HepG2 (cell line): ENCODE measurements around the gene EPC1. TPM values are rescaled to one million over a fixed set of nuclear protein-coding genes. Genes with fewer than 3 reads are reported as not detected.

ENCODE experiments used
- GZF1 ChIP-seq: sonication (generic); formaldehyde crosslinking; IDR thresholded peaks from 2 replicates; pipeline ENCODE4 v1.5.1; 2020; ENCODE audit warnings: mild to moderate bottlenecking, missing genetic modification reagents
- HDAC6 ChIP-seq: fragments of 200-600 bp; sonication (generic); IDR thresholded peaks from 2 replicates; pipeline ENCODE4 v1.7.0; 2017; ENCODE audit warnings: mild to moderate bottlenecking, antibody characterized with exemption, low read length, low read depth
- HOXA7 ChIP-seq: sonication (generic); formaldehyde crosslinking; IDR thresholded peaks from 2 replicates; pipeline ENCODE4 v1.8.1; 2022; ENCODE audit warnings: mild to moderate bottlenecking, missing genetic modification reagents, moderate library complexity
- KDM4B ChIP-seq: sonication (generic); formaldehyde crosslinking; IDR thresholded peaks from 2 replicates; pipeline ENCODE4 v1.4.0; 2020; ENCODE audit warnings: missing genetic modification reagents
- NFAT5 ChIP-seq: sonication (generic); formaldehyde crosslinking; IDR thresholded peaks from 2 replicates; pipeline ENCODE4 v1.4.0; 2020; ENCODE audit warnings: missing genetic modification reagents
- NR2F2 ChIP-seq: IDR thresholded peaks from 2 replicates; pipeline ENCODE4 v1.6.1; 2012; ENCODE audit warnings: low read depth, inconsistent platforms, borderline replicate concordance
- PRDM15 ChIP-seq: sonication (generic); formaldehyde crosslinking; IDR thresholded peaks from 2 replicates; pipeline ENCODE4 v1.4.0; 2020; ENCODE audit warnings: missing genetic modification reagents
- SNAI1 ChIP-seq: sonication (generic); formaldehyde crosslinking; IDR thresholded peaks from 2 replicates; pipeline ENCODE4 v1.5.0; 2020; ENCODE audit warnings: mild to moderate bottlenecking, missing genetic modification reagents, borderline replicate concordance
- TCF7L2 ChIP-seq: IDR thresholded peaks from 2 replicates; pipeline ENCODE4 v1.6.1; 2011; ENCODE audit warnings: mild to moderate bottlenecking, low read depth, low read length, moderate library complexity
- ZFAT ChIP-seq: sonication (generic); formaldehyde crosslinking; conservative IDR thresholded peaks from 2 replicates; pipeline ENCODE4 v1.8.1; 2023; ENCODE audit warnings: missing genetic modification reagents, inconsistent platforms
- ZNF253 ChIP-seq: sonication (generic); formaldehyde crosslinking; IDR thresholded peaks from 2 replicates; pipeline ENCODE4 v1.8.0; 2022; ENCODE audit warnings: mild to moderate bottlenecking, missing genetic modification reagents, borderline replicate concordance
- ZNF263 ChIP-seq: sonication (generic); formaldehyde crosslinking; IDR thresholded peaks from 2 replicates; pipeline ENCODE4 v1.4.0; 2020; ENCODE audit warnings: missing genetic modification reagents
- ZNF329 ChIP-seq: sonication (generic); formaldehyde crosslinking; IDR thresholded peaks from 2 replicates; pipeline ENCODE4 v1.9.0; 2021; ENCODE audit warnings: low read depth, mild to moderate bottlenecking, missing genetic modification reagents
- ZNF383 ChIP-seq: sonication (generic); formaldehyde crosslinking; IDR thresholded peaks from 2 replicates; pipeline ENCODE4 v1.4.0; 2020; ENCODE audit warnings: missing genetic modification reagents, mild to moderate bottlenecking, borderline replicate concordance
- polyA plus RNA-seq, 8 experiments: library from polyadenylated mRNA; depleted of rRNA in 3 of 8; stranded (reverse) in 7 of 8; unstranded in 1 of 8; fragments of >200 nt; fragmentation: Illumina TruSeq in 4 of 8; extraction: Trizol in 4 of 8; gene quantifications; 2 replicates each; pipeline versions ENCODE4 v1.2.1 to v1.2.3, GENCODE V29; 2011 to 2016; ENCODE audit warnings: low read depth in 4 of 8, missing spikeins in 1 of 8, mixed read lengths in 1 of 8; ENCODE audit not compliant: insufficient read depth in 1 of 8
- total RNA-seq, 5 experiments: library from RNA; depleted of rRNA; stranded (reverse); fragments of >200 nt; fragmentation: Illumina TruSeq; extraction: Trizol; gene quantifications; 2 replicates each; pipeline ENCODE4 v1.2.3, GENCODE V29; 2016; ENCODE audit warnings: low read depth in 1 of 5
- TF ChIP-seq, protein P1 (sequence below), 2 experiments: sonication (generic) in 1 of 2; formaldehyde crosslinking in 1 of 2; IDR thresholded peaks; 2 replicates each; pipeline versions ENCODE4 v1.4.0 to v1.6.1; 2016 to 2020; ENCODE audit warnings: borderline replicate concordance in 1 of 2, low read depth in 1 of 2, mild to moderate bottlenecking in 1 of 2, missing genetic modification reagents in 1 of 2

The EPC1 gene
- total and polyA plus RNA-seq, 2 of the 13 experiments (the other 11 are each of a cell fraction or from before 2014, with no cell fraction given): 28.7 to 44.2 TPM

GRCh38 chr10:32346551-32347362 is at the start of gene EPC1 (continued):
- TF ChIP-seq, protein P1, sequence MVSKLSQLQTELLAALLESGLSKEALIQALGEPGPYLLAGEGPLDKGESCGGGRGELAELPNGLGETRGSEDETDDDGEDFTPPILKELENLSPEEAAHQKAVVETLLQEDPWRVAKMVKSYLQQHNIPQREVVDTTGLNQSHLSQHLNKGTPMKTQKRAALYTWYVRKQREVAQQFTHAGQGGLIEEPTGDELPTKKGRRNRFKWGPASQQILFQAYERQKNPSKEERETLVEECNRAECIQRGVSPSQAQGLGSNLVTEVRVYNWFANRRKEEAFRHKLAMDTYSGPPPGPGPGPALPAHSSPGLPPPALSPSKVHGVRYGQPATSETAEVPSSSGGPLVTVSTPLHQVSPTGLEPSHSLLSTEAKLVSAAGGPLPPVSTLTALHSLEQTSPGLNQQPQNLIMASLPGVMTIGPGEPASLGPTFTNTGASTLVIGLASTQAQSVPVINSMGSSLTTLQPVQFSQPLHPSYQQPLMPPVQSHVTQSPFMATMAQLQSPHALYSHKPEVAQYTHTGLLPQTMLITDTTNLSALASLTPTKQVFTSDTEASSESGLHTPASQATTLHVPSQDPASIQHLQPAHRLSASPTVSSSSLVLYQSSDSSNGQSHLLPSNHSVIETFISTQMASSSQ (IDR thresholded peaks at IDR 0.05; ENCODE audit: low read depth): no peak
- TF ChIP-seq, protein P1 (CRISPR knock-in tag; IDR thresholded peaks at IDR 0.05; ENCODE audit: borderline replicate concordance): peak; percentile 8; the same call in 1 of the 2 replicates
- TF ChIP-seq NFAT5 (CRISPR knock-in tag): no peak
- 0 out of 2 replicates have a peak, but pooled peaks have one; percentile 6 for TF ChIP-seq ZNF329 (CRISPR knock-in tag)
- TF ChIP-seq TCF7L2: no peak
- no peak; the same call in 1 of the 2 replicates for TF ChIP-seq SNAI1
- no peak for TF ChIP-seq ZNF253 (CRISPR knock-in tag)
- TF ChIP-seq PRDM15 (CRISPR knock-in tag): no peak
- TF ChIP-seq HDAC6: no peak
- no peak for TF ChIP-seq ZFAT (CRISPR knock-in tag)
- TF ChIP-seq KDM4B (CRISPR knock-in tag): no peak
- TF ChIP-seq HOXA7 (CRISPR knock-in tag): no peak
- TF ChIP-seq NR2F2: no peak
- TF ChIP-seq ZNF263 (CRISPR knock-in tag): 0 out of 2 replicates have a peak, but pooled peaks have one; percentile 1
- peak; percentile 83; the same call in 1 of the 2 replicates for TF ChIP-seq GZF1 (CRISPR knock-in tag)
- no peak for TF ChIP-seq ZNF383 (CRISPR knock-in tag)
